HG03135 (cell line): ENCODE data around the gene KCNT2.
"Not testable (repeated sequence)": the region's sequence is repeated elsewhere in the genome, so short reads cannot be mapped to it uniquely, and the experiment has no call there.

ENCODE experiments used
- ATAC-seq: cut with Tn5 transposase; IDR thresholded peaks from one replicate; pipeline ENCODE4 v1.9.1; 2021; ENCODE audit warnings: mild to moderate bottlenecking, moderate library complexity; ENCODE audit not compliant: unreplicated experiment

The KCNT2 gene

DNA sequence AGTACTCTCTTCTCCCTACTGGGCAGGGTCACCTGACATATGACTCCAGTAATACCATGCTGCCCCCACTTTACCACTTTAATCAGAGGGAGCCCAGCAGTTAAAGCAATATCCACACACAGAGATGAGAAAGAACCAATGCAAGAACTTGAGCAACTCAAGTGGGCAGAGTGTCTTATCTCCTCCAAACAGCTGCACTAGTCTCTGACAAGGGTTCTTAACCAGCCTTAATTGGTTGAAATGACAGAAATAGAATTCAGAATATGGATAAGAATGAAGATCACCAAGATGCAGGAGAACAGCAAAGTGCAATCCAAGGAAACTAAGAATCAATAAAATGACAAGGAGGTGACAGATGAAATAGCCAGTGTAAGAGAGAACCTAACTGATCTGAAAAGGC lies 91.0 kb downstream of the KCNT2 start:
- no peak for ATAC-seq

DNA sequence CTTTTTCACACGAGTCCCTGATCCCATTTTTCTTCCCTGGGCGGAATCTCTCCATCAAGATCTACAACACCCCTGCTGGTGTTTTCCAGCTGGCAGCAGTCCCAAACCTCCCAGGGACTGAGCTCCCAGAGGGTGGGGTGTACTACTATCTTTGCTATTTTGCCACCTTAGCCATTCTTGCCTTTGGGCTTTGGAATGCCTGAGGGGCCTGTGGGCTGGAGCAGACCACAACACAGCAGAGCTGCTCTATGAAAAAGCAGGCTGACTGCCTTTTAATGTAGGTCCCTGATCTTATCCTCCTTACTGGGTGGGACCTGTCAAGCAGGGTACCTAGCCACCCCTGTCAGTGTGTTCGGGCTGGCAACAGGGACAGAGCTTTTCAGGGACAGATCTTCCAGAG lies 91.9 kb downstream of the KCNT2 start:
- ATAC-seq, result no peak

DNA sequence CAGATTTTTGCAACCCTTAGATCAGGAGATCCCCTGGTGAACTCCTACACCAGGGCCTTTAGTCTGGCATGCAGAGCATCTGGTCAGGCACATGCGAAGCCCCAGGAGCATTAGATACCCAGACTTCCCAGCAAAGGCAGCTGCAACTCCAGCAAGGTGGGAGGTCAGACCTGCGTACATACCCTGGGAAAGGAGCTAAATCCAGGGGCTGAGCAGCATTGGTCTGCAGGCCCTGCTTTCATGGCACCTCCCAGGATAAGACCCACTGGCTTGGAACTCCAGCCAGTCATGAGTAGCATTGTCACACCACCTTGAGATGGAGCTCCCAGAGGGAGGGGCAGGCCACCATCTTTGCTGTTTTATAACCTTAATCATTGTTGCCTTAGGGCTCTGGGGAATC lies 92.3 kb downstream of the KCNT2 start:
- ATAC-seq, result no peak

GRCh38 chr1:196513821-196514220 lies 94.4 kb downstream of the KCNT2 start:
- ATAC-seq, result no peak

- no peak for ATAC-seq
Measured at GRCh38 chr1:196510451-196510850, 97.8 kb downstream of the KCNT2 start.

DNA sequence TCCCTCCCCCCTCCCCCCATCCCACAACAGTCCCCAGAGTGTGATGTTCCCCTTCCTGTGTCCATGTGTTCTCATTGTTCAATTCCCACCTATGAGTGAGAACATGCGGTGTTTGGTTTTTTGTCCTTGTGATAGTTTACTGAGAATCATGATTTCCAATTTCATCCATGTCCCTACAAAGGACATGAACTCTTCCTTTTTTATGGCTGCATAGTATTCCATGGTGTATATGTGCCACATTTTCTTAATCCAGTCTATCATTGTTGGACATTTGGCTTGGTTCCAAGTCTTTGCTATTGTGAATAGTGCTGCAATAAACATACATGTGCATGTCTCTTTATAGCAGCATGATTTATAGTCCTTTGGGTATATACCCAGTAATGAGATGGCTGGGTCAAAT lies 104.0 kb downstream of the KCNT2 start:
- not testable (repeated sequence) for ATAC-seq

- ATAC-seq, result no peak
Measured at GRCh38 chr1:196502437-196502836, 105.8 kb downstream of the KCNT2 start.

- no peak for ATAC-seq
Measured at GRCh38 chr1:196501760-196502428, 106.3 kb downstream of the KCNT2 start.

GRCh38 chr1:196497817-196498216 lies 110.4 kb downstream of the KCNT2 start:
- ATAC-seq, result no peak

DNA sequence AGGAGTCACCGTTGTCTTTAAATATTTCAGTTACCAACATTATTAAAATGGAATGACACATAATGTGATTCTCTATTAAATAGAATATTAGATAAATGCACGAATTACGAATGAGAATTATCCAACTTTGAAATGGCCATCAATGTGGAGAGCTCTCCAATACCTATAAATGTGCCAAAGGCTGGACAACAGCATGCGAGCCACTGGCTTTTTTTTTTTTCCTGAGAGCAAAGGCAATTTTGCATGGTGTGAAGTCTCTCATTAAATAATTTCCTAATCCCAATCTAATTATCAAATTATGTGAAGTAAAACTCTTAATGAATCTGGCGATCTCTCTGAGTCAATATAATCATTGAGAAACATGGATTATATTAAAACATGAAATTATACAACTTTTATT lies 113.5 kb downstream of the KCNT2 start:
- no peak for ATAC-seq

- no peak for ATAC-seq
Measured at GRCh38 chr1:196493881-196494280, 114.4 kb downstream of the KCNT2 start.

DNA sequence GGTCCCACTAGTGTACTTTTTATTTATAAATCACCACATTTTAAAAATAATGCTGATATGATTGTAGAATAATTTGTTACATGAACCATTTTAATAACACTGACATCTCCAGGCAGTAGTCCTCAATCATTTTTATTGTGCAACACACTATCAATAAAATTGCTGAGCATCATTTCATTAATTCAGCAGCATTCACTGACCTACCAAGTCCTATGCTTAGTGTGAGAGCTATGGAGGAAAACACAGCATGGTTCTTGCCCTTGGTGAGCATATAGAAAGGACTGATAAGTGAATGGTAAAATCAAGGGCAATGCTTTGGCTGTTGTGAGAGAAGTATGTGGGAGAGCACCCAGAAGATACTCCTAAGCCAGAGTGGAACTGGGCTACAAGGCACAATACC lies 119.7 kb downstream of the KCNT2 start:
- no peak for ATAC-seq

- ATAC-seq, result no peak
Measured at GRCh38 chr1:196486346-196486745, 121.9 kb downstream of the KCNT2 start.

DNA sequence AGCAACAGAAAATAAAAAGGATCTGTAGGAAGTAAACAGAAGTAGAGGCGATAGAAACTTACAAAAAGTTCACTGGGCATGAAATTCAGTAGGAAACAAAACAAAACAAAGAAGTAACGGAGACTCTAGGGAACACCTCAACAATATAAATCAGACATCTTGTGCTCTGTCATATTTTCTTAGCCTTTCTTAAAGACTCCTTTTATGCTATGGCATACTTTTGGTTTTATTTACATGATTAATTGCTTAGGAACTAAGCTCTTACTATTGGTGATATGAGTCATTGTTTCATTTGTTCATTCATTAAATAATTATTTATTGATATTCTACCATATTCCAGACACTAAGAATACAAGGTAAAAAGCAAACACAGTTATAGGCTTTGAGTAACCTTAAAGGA lies 126.6 kb downstream of the KCNT2 start:
- ATAC-seq, result no peak

- ATAC-seq, result no peak
Measured at GRCh38 chr1:196477262-196477661, 131.0 kb downstream of the KCNT2 start.

DNA sequence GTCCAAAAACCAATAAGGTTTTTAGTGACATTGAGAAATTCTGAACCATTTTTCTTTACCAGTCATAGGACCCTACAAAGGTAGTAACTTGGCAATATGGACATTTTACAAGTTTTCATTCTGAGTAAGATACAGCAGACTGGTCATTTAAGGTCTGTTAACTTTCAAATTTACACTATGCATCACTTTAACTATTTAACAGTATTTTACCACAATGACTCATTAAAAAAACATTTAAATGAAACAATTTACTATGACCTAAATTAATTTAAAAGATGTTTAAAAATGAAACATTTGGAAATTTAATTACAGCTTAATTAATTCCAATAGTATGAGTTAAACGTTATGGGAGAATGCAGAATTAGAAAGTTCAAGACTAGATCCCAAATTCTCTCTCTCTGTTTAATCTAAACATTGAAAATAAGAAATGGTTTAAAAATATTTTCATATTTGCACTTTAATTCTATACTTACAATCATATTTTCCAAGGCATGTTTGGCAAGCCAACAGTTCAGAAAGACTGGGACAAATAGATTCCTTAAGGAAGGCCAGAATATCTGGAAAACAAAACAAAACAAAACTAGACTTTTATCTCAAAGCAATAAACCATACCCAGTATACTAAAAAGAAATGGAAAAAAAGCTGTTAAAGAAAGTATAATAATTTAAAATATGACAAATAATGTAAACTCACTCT lies 140.9 kb downstream of the KCNT2 start:
- no peak for ATAC-seq

DNA sequence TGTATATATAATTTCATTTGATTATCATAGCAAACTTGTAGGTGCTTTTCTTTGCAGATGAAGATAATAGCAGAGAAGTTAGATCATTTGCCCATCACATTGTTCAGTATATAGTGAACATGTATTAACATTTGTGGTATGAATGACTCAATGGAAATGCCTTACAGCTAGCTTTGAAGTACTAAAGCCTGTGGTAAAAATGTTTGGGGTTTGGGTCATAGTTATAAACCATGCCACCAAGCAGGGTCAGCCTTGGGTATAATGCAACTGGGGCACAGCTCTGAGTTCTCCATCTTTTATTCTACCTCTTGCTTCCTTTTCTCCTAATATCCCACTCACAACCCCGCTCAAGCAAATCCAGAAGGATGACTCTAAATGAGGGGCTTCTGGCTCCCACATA lies 141.6 kb downstream of the KCNT2 start:
- no peak for ATAC-seq

DNA sequence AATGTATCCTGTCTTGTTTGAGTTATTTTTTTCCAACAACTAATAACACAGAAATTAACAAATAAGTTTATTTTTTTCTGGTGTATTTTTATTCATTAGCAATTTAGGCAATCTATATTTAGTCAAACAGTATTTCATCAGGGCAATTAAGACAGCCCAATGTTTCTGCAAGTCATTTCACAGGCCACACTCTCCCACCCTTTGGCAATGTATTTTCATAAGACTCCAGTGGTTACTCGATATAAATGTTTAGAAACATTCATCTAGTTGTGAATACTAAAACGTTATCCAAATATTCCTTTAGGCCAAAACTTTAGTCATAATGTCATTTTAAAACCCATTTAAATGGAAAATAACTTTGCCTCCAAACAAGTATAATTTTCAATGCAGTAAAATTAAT lies 142.1 kb downstream of the KCNT2 start:
- ATAC-seq, result no peak

- no peak for ATAC-seq
Measured at GRCh38 chr1:196464480-196464941, 143.7 kb downstream of the KCNT2 start.

DNA sequence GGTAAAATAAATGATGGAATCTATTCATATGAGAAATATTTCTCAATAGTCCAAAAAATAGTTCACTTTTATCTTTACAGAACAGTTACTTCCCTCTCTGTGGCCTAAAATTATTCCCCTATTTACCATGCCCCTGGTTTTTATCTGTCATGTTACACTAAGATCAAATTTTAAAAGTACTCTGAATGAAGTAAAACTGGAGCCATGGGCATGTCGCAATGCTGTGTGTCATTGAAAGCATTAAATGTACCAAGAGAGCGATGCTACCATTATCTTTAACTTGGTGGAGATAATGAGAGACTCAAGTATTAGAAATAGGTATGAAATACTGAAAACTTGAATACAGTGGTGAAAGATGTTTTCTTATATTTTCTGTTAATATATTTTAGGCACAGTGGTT lies 146.2 kb downstream of the KCNT2 start:
- no peak for ATAC-seq

DNA sequence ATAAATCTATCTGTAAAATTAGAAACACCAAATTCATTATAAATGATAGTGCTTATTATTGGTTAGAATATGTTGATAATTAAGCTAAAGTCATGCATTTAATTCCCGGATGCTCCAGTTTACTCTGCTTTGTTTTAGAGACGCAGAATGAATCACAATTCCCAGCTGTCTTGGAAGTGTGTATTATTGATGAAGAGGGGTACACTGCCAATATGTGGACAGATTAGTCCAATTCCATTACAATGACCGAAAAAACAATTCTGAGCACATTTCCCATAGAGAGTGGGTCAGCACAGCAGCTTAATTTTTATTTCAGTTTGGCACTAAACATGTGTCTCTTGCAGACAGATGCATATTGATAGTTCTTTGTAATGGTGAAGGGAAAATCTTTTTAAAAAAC lies 146.7 kb downstream of the KCNT2 start:
- ATAC-seq, result no peak

- no peak for ATAC-seq
Measured at GRCh38 chr1:196459383-196459782, 148.9 kb downstream of the KCNT2 start.

DNA sequence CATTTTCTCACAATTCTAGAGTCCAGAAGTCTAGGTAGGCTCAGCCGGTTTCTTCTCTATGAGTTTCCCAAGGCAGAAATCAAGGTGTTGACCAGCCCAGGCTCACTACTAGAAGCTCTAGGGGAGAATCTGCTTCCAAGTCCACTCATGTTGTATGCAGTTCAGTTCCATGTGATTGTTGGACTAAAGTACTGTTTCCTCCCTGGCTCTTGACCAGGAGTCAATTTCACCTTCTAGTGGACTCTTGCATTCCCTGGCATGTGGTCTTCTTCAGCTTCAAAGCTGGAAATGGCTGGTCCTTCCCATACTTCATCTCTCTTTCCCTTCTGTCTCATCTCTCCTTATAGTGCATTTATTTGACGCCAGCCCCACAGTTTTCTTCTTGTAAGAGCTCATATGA lies 153.4 kb downstream of the KCNT2 start:
- no peak for ATAC-seq
